WERI-Rb-1 (cell line): ENCODE results near the gene TENM3.
"Not testable (repeated sequence)": the region's sequence is repeated elsewhere in the genome, so short reads cannot be mapped to it uniquely, and the experiment has no call there.

Experiments used
- DNase-seq: peaks from one replicate; pipeline ENCODE4 v3.0.0-alpha.2; 2020
- H3K27ac ChIP-seq: fragments of 250-450 bp; sonication (Bioruptor Pico); 2 replicates; pipeline ENCODE4 v1.5.1; 2020; ENCODE audit warnings: mild to moderate bottlenecking, moderate library complexity
- H3K27me3 ChIP-seq: fragments of 250-450 bp; sonication (Bioruptor Pico); 2 replicates; pipeline ENCODE4 v1.5.1; 2021; ENCODE audit warnings: mild to moderate bottlenecking, low read depth, moderate library complexity; ENCODE audit not compliant: insufficient read depth, severe bottlenecking
- H3K36me3 ChIP-seq: fragments of 250-450 bp; sonication (Bioruptor Pico); 2 replicates; pipeline ENCODE4 v1.5.1; 2020; ENCODE audit warnings: mild to moderate bottlenecking, moderate library complexity
- H3K4me3 ChIP-seq: 2 replicates; pipeline ENCODE4 v1.5.1; 2011; ENCODE audit warnings: low read depth, mild to moderate bottlenecking, control low read depth, low read length
- H3K9me3 ChIP-seq: fragments of 250-450 bp; sonication (Bioruptor Pico); 2 replicates; pipeline ENCODE4 v1.5.1; 2021; ENCODE audit warnings: mild to moderate bottlenecking, moderate library complexity; ENCODE audit not compliant: severe bottlenecking
- TF ChIP-seq, protein P1 (sequence below): IDR thresholded peaks from 2 replicates; pipeline ENCODE4 v1.5.1; 2011; ENCODE audit warnings: low read depth, mild to moderate bottlenecking, control low read depth, inconsistent platforms, low read length

Gene TENM3

DNA sequence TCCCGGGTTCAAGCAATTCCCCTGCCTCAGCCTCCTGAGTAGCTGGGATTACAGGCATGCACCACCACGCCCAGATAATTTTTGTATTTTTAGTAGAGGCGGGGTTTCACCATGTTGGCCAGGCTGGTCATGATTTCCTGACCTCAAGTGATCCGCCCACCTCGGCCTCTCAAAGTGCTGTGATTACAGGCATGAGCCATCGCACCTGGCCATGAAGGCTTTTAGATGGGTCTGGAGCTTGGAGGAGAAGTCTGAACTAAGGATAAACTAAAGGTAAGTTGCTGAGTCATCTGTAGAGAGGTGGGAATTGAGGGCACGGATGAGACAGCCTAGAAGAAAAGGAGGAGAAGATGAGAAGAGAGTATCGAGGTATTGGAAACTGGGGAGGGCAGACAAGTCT lies at the start of gene TENM3:
TENM3 (plus strand) TSS at position 199 of the 400 bp plus-strand sequence. CDS start 80,619 bp downstream, outside the sequence.
- H3K4me3 ChIP-seq, H3K36me3 ChIP-seq, H3K27ac ChIP-seq, DNase-seq, H3K9me3 ChIP-seq, H3K27me3 ChIP-seq: not testable (repeated sequence)

DNA sequence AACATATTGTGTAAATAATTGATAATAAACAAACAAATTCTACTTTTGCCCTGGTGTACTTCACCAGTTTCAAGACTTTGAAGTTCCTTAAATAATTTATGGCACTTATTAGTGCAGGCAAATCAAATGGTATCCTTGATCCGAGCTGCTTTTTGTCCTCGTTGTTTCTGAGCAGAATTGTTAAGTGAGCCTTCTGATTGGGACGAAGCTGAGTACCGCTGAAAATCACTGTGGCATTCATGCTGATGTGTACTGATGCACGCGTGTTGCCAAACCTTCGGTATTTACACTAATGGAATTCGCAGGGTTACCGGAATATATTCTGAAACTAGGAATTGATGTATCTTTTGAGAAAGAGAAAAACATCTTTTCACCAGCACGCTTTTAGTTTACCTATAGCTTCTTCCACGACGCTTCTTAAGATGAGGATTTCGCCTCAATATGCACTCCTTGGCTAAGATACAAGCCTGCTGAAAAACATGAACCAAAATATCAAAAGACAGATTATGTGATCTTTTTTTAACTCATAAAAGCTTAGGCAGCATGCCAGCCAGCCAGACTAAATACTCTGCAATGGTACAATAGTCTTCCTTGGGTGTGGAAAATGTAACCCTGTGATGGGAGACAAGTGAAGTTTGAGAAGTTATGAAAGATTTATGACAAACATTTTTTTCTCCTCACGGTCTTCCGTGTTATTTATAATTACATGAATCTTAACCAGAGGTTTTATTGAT lies 48.9 kb upstream of the TENM3 start:
- TF ChIP-seq, protein P1, sequence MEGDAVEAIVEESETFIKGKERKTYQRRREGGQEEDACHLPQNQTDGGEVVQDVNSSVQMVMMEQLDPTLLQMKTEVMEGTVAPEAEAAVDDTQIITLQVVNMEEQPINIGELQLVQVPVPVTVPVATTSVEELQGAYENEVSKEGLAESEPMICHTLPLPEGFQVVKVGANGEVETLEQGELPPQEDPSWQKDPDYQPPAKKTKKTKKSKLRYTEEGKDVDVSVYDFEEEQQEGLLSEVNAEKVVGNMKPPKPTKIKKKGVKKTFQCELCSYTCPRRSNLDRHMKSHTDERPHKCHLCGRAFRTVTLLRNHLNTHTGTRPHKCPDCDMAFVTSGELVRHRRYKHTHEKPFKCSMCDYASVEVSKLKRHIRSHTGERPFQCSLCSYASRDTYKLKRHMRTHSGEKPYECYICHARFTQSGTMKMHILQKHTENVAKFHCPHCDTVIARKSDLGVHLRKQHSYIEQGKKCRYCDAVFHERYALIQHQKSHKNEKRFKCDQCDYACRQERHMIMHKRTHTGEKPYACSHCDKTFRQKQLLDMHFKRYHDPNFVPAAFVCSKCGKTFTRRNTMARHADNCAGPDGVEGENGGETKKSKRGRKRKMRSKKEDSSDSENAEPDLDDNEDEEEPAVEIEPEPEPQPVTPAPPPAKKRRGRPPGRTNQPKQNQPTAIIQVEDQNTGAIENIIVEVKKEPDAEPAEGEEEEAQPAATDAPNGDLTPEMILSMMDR, result no peak
- H3K27me3 ChIP-seq, result no peaks in the 10 kb centered on the region
- no peaks in the 10 kb centered on the region for H3K9me3 ChIP-seq
- no peak for DNase-seq
- no peaks in the 10 kb centered on the region for H3K36me3 ChIP-seq
- H3K4me3 ChIP-seq, result no peak overlapping the region
- no peak overlapping the region for H3K27ac ChIP-seq

DNA sequence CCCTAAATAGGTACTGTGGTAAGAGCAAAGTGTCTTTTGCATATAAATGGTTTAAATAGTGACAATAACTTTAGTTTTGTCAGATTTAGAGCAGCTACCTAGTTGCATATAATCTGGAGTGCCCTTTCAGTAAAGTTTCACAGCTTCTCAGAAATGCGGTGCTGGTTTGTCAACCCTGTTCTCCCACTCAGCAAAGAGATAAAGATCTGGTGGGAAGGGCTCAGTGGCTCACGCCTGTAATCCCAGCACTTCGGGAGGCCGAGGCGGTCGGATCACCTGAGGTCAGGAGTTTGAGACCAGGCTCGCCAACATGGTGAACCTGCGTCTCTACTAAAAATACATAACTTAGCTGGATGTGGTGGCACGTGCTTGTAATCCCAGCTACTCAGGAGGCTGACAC lies 45.6 kb upstream of the TENM3 start:
- Histone ChIP-seq H3K27me3 (no peaks in the 10 kb centered on the region), H3K9me3 (no peaks in the 10 kb centered on the region), H3K4me3 (no peak overlapping the region), H3K27ac (no peak overlapping the region), H3K36me3 (no peaks in the 10 kb centered on the region)
- no peak for DNase-seq
- TF ChIP-seq, protein P1, result no peak

DNA sequence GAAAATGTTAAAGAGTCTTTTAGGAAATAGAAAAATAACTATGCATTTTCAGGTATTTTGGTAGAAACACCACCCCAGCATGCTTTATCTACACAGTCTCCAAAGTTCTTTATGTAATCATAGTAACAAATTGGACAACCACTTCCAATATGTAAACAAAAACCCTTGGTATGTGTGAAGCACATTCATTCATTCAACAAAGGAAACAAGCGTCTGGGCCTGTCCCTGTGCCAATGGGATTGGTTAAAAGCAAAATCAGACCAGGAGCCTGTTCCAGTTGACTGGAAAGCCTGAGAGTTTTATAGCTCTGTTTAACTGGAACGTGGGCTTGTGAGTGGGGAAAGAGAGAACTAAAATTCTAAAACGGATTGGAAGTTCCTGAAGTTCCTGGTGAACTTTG lies 41.3 kb upstream of the TENM3 start:
- Histone ChIP-seq H3K27ac (no peak overlapping the region), H3K36me3 (no peaks in the 10 kb centered on the region), H3K27me3 (no peaks in the 10 kb centered on the region), H3K4me3 (no peak overlapping the region), H3K9me3 (no peaks in the 10 kb centered on the region)
- DNase-seq, result no peak
- TF ChIP-seq, protein P1, result no peak

DNA sequence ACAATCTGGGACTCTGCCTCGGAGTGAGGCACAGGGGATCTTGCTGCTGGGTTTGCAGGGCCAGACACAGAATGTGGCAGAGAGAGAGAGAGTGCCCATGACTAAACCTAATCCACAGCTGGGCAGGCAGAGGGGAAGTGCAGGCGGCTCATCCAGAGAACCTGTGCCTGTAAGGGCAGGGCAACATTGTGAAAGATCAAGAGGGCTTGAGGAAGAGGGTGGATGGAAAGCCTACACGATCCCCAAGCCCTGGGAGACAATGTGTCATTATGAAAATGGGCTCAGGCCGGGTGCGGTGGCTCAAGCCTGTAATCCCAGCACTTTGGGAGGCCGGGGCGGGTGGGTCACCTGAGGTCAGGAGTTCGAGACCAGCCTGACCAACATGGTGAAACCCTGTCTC lies 40.6 kb upstream of the TENM3 start:
- TF ChIP-seq, protein P1, result no peak
- Histone ChIP-seq H3K9me3 (no peaks in the 10 kb centered on the region), H3K36me3 (no peaks in the 10 kb centered on the region), H3K27me3 (no peaks in the 10 kb centered on the region), H3K4me3 (no peak overlapping the region), H3K27ac (no peak overlapping the region)
- no peak for DNase-seq

DNA sequence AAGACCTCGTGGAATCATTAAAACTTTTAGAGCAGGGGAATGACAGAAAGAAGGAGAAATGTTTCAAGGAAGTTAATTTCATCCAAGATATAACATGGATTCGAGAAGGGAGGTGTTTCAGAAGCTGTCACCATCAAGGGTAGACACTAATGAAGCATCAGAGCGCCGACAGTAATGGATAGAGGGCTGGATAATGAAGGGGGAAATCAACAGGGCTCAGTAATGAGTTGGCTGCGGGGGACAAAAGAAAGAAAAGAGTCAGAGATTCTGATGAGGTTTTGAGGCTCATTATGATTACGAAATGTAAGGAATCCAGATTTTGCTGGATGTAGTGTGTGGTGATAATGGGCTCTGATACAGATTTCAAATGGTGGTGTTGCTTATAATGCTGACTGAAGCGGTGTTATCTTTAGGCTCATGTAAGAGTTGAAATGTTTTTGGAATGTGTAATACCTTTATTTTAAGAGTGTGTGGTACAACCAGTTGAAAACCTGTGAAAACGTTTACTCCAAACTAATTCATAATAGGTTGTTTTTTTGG lies 39.3 kb upstream of the TENM3 start:
- Histone ChIP-seq H3K36me3 (no peaks in the 10 kb centered on the region), H3K4me3 (no peak overlapping the region), H3K27ac (no peak overlapping the region), H3K9me3 (no peaks in the 10 kb centered on the region), H3K27me3 (no peaks in the 10 kb centered on the region)
- DNase-seq, result no peak
- TF ChIP-seq, protein P1, result no peak
